Hepatic stellate cell (primary cell): Measurements from ENCODE around the gene BRD2.
A peak's percentile ranks its signal among the peaks of the same experiment; 100 is the strongest.

Source experiments
- DNase-seq: peaks from one replicate; pipeline ENCODE4 v3.0.0; 2011; ENCODE audit warnings: low spot score

BRD2 gene

GRCh38 chr6:32949113-32949512, 19.3 kb upstream of the BRD2 start:
- no peak for DNase-seq

- DNase-seq: no peak
These were observed 18.4 kb upstream of the BRD2 start for GRCh38 chr6:32950010-32950409.

- DNase-seq: no peak
These were observed 17.9 kb upstream of the BRD2 start for GRCh38 chr6:32950449-32950848.

- peak; percentile 78 for DNase-seq
These were observed 15.3 kb upstream of the BRD2 start, which contains the start of gene HLA-DMA for GRCh38 chr6:32952817-32953739. Gene HLA-DMA, minus strand, starts transcription at chr6:32953097. Its CDS starts 61 bp downstream, at chr6:32953036.

GRCh38 chr6:32953775-32954174, 14.6 kb upstream of the BRD2 start:
- DNase-seq: no peak

- DNase-seq: no peak
These were observed 14.1 kb upstream of the BRD2 start for GRCh38 chr6:32954267-32954666.

GRCh38 chr6:32954986-32955802, 13.2 kb upstream of the BRD2 start:
- DNase-seq: no peak

- no peak for DNase-seq
These were observed 12.2 kb upstream of the BRD2 start for GRCh38 chr6:32956176-32956575.

GRCh38 chr6:32960563-32960962, 7.8 kb upstream of the BRD2 start:
- no peak for DNase-seq

- DNase-seq: no peak
These were observed 6.1 kb upstream of the BRD2 start for GRCh38 chr6:32962213-32962826.

GRCh38 chr6:32963866-32964265, 4.5 kb upstream of the BRD2 start:
- no peak for DNase-seq

GRCh38 chr6:32964776-32965175, 3.6 kb upstream of the BRD2 start:
- DNase-seq: no peak

GRCh38 chr6:32967151-32968091, 973 bp upstream of the BRD2 start:
- DNase-seq: no peak

GRCh38 chr6:32968867-32969684, 682 bp downstream of the BRD2 start:
- DNase-seq: peak; percentile 52

GRCh38 chr6:32969685-32970412, 1.5 kb downstream of the BRD2 start:
- peak; percentile 79 for DNase-seq

GRCh38 chr6:32970413-32971241, 2.2 kb downstream of the BRD2 start:
- peak; percentile 85 for DNase-seq

GRCh38 chr6:32971242-32971580, 2.8 kb downstream of the BRD2 start:
- no peak for DNase-seq

- peak; percentile 96 for DNase-seq
These were observed 3.4 kb downstream of the BRD2 start for GRCh38 chr6:32971581-32972352.
